ENCODE data around the gene PARL.

- TF ChIP-seq POLR2A (IDR thresholded peaks at IDR 0.05; ENCODE audit: low read depth, low read length) (no peak), POLR2AphosphoS5 (IDR thresholded peaks at IDR 0.05; ENCODE audit: low read depth, low read length) (no peak), TAF1 (IDR thresholded peaks at IDR 0.05; ENCODE audit: low read depth, low read length) (no peak)
Measured at GRCh38 chr3:183878071-183878470, 6.6 kb downstream of the PARL start.
